Measurements from ENCODE around the gene SESN1. TPM values are rescaled to one million over a fixed set of nuclear protein-coding genes. Genes with fewer than 3 reads are reported as not detected.
"Not testable (repeated sequence)": the region's sequence is repeated elsewhere in the genome, so short reads cannot be mapped to it uniquely, and the experiment has no call there.

SESN1 gene
- polyA plus RNA-seq, 6 donors from 2014 or later = 28.4 to 148 (median 55.7) TPM

GRCh38 chr6:109088995-109089394 is 5.7 kb downstream of the SESN1 start:
- no peak overlapping the region for H3K4me3 Mint-ChIP-seq
- no peaks in the 10 kb centered on the region for H3K9me3 Mint-ChIP-seq
- H3K27ac Mint-ChIP-seq = peak overlapping the region in 1 of 6 donors; percentile 2
- ATAC-seq (ENCODE audit: low read depth in 2 of 2) = no peak
- H3K27me3 Mint-ChIP-seq = no peaks in the 10 kb centered on the region
- peaks cover 31 to 45% (median 40%) of the 10 kb centered on the region in 3 donors for H3K4me1 Mint-ChIP-seq
- DNase-seq = no peak
- H3K36me3 Mint-ChIP-seq = peaks cover 0 to 3% of the 10 kb centered on the region in 2 donors

- Mint-ChIP-seq H3K36me3 (peaks cover 0 to 3% of the 10 kb centered on the region in 2 donors), H3K27ac (no peak overlapping the region), H3K9me3 (no peaks in the 10 kb centered on the region), H3K27me3 (no peaks in the 10 kb centered on the region), H3K4me3 (no peak overlapping the region), H3K4me1 (peaks cover 24 to 34% (median 31%) of the 10 kb centered on the region in 3 donors)
- ATAC-seq (ENCODE audit: low read depth in 2 of 2) = no peak
- DNase-seq = no peak
These were observed 6.9 kb downstream of the SESN1 start for GRCh38 chr6:109087661-109088264.

GRCh38 chr6:109084146-109084545 is 10.5 kb downstream of the SESN1 start:
- H3K4me3 Mint-ChIP-seq = not testable (repeated sequence)

GRCh38 chr6:109083657-109084056 is 11.0 kb downstream of the SESN1 start:
- no peaks in the 10 kb centered on the region for H3K27me3 Mint-ChIP-seq
- peaks cover 7 to 8% (median 8%) of the 10 kb centered on the region in 3 donors for H3K4me1 Mint-ChIP-seq
- DNase-seq = no peak
- H3K4me3 Mint-ChIP-seq = no peak overlapping the region
- no peak overlapping the region for H3K27ac Mint-ChIP-seq
- H3K9me3 Mint-ChIP-seq = no peaks in the 10 kb centered on the region
- H3K36me3 Mint-ChIP-seq = peaks cover 0 to 3% of the 10 kb centered on the region in 2 donors
- ATAC-seq (ENCODE audit: low read depth in 2 of 2) = no peak

More at GRCh38 chr6:109084146-109084545, 10.5 kb downstream of the SESN1 start:
- H3K27me3 Mint-ChIP-seq; ATAC-seq (ENCODE audit: low read depth in 2 of 2); H3K36me3 Mint-ChIP-seq; H3K27ac Mint-ChIP-seq; H3K9me3 Mint-ChIP-seq; H3K4me1 Mint-ChIP-seq; DNase-seq: not testable (repeated sequence)

GRCh38 chr6:109082188-109082577 is 12.5 kb downstream of the SESN1 start:
- no peak for DNase-seq
- no peak overlapping the region for H3K27ac Mint-ChIP-seq
- peaks cover under 1 to 2% (median 1%) of the 10 kb centered on the region in 3 donors for H3K4me1 Mint-ChIP-seq
- no peaks in the 10 kb centered on the region for H3K9me3 Mint-ChIP-seq
- peaks cover 0 to 1% of the 10 kb centered on the region in 2 donors for H3K36me3 Mint-ChIP-seq
- ATAC-seq (ENCODE audit: low read depth in 2 of 2) = no peak
- no peaks in the 10 kb centered on the region for H3K27me3 Mint-ChIP-seq
- no peak overlapping the region for H3K4me3 Mint-ChIP-seq

- Mint-ChIP-seq H3K27ac (no peak overlapping the region), H3K36me3 (no peaks in the 10 kb centered on the region), H3K27me3 (no peaks in the 10 kb centered on the region), H3K4me3 (no peak overlapping the region), H3K9me3 (no peaks in the 10 kb centered on the region), H3K4me1 (peaks cover 0 to 3% (median 0%) of the 10 kb centered on the region in 3 donors)
- DNase-seq (no peak), ATAC-seq (ENCODE audit: low read depth in 2 of 2) (no peak)
These were observed 13.0 kb downstream of the SESN1 start for GRCh38 chr6:109081516-109082187.

GRCh38 chr6:109081026-109081425 is 13.6 kb downstream of the SESN1 start:
- no peak overlapping the region for H3K27ac Mint-ChIP-seq
- peaks cover 0 to 9% (median 0%) of the 10 kb centered on the region in 3 donors for H3K4me1 Mint-ChIP-seq
- no peaks in the 10 kb centered on the region for H3K27me3 Mint-ChIP-seq

GRCh38 chr6:109079981-109080380 is 14.7 kb downstream of the SESN1 start:
- ATAC-seq (ENCODE audit: low read depth in 2 of 2) (no peak), DNase-seq (no peak)
- H3K4me3 Mint-ChIP-seq = no peak overlapping the region
- no peaks in the 10 kb centered on the region for H3K9me3 Mint-ChIP-seq
- no peaks in the 10 kb centered on the region for H3K36me3 Mint-ChIP-seq
- no peaks in the 10 kb centered on the region for H3K27me3 Mint-ChIP-seq
- H3K27ac Mint-ChIP-seq = no peak overlapping the region
- peaks cover 0 to 10% (median 0%) of the 10 kb centered on the region in 3 donors for H3K4me1 Mint-ChIP-seq

More at GRCh38 chr6:109081026-109081425, 13.6 kb downstream of the SESN1 start:
- no peaks in the 10 kb centered on the region for H3K36me3 Mint-ChIP-seq
- no peak for DNase-seq
- ATAC-seq (ENCODE audit: low read depth in 2 of 2) = no peak
- H3K4me3 Mint-ChIP-seq = no peak overlapping the region
- H3K9me3 Mint-ChIP-seq = no peaks in the 10 kb centered on the region

- Mint-ChIP-seq H3K36me3 (no peaks in the 10 kb centered on the region), H3K27me3 (no peaks in the 10 kb centered on the region), H3K9me3 (no peaks in the 10 kb centered on the region), H3K4me1 (peaks cover 4 to 22% (median 4%) of the 10 kb centered on the region in 3 donors), H3K4me3 (no peak overlapping the region), H3K27ac (no peak overlapping the region)
- no peak for DNase-seq
- ATAC-seq (ENCODE audit: low read depth in 2 of 2) = no peak
These were observed 18.3 kb downstream of the SESN1 start for GRCh38 chr6:109076377-109076776.

GRCh38 chr6:109075934-109076333 is 18.7 kb downstream of the SESN1 start:
- peaks cover 4 to 26% (median 7%) of the 10 kb centered on the region in 3 donors for H3K4me1 Mint-ChIP-seq
- no peaks in the 10 kb centered on the region for H3K9me3 Mint-ChIP-seq
- H3K27me3 Mint-ChIP-seq = no peaks in the 10 kb centered on the region
- no peak overlapping the region for H3K4me3 Mint-ChIP-seq
- no peak overlapping the region for H3K27ac Mint-ChIP-seq
- no peaks in the 10 kb centered on the region for H3K36me3 Mint-ChIP-seq
- ATAC-seq (ENCODE audit: low read depth in 2 of 2) (no peak), DNase-seq (no peak)

GRCh38 chr6:109074133-109074415 is 20.6 kb downstream of the SESN1 start:
- DNase-seq (no peak), ATAC-seq (ENCODE audit: low read depth in 2 of 2) (no peak)
- H3K4me1 Mint-ChIP-seq = peaks cover 9 to 32% (median 10%) of the 10 kb centered on the region in 3 donors
- no peak overlapping the region for H3K4me3 Mint-ChIP-seq
- H3K27me3 Mint-ChIP-seq = no peaks in the 10 kb centered on the region
- H3K9me3 Mint-ChIP-seq = no peaks in the 10 kb centered on the region
- H3K27ac Mint-ChIP-seq = no peak overlapping the region
- H3K36me3 Mint-ChIP-seq = no peaks in the 10 kb centered on the region

GRCh38 chr6:109073344-109074132 is 21.1 kb downstream of the SESN1 start:
- peak; percentile 55 to 75 for ATAC-seq (ENCODE audit: low read depth in 2 of 2)
- Mint-ChIP-seq H3K4me3 (peak overlapping the region in 1 of 8 donors; percentile 1), H3K36me3 (no peaks in the 10 kb centered on the region), H3K27me3 (no peaks in the 10 kb centered on the region), H3K4me1 (peaks cover 9 to 32% (median 10%) of the 10 kb centered on the region in 3 donors), H3K9me3 (no peaks in the 10 kb centered on the region), H3K27ac (no peak overlapping the region)
- DNase-seq = peak; percentile 65

- DNase-seq (no peak), ATAC-seq (ENCODE audit: low read depth in 2 of 2) (no peak)
- Mint-ChIP-seq H3K4me1 (peaks cover 13 to 42% (median 15%) of the 10 kb centered on the region in 3 donors), H3K36me3 (no peaks in the 10 kb centered on the region), H3K27me3 (no peaks in the 10 kb centered on the region), H3K9me3 (no peaks in the 10 kb centered on the region), H3K27ac (peak overlapping the region in 3 of 6 donors; percentile 3 to 81 (median 17)), H3K4me3 (peak overlapping the region in 1 of 8 donors; percentile 2)
These were observed 23.3 kb downstream of the SESN1 start for GRCh38 chr6:109071125-109071917.
